ENCODE results near the gene PHACTR3.

The PHACTR3 gene

DNA sequence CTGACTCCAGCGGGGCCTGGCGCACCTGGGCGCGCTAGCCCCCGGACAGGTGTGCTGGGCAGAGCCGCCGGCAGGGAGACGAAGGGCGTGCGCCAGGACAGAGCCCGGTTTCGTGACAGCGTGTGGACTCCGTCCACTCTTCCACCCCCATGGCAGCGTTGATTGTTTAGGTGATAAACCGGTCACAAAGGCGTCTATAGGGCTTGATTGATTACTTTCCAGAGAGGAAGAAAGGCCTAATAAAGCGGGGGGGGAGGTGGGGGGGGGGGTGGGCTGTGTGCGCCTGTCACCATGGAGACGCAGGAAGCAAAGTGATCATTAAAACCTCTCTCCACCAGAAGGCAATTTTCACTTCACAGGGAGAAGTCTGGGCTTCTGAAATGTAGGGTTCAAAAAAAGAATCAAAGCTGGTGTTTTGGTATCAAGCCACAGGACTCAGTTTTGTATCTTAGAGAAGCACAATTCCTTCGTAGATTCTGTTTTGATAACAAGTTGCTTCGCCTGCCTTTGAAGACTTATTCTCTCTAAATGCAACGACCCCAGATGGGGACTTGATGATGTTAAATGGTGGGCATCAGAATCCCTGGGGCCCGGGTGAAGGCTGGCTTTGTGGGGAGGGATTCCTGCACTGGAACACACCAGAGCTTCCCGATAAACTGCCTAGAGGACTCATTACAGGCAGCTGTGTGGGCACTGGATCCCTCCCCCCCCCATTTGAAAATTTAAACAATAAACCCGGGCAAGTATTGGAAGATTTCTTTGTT, 1.4 kb downstream of the PHACTR3 start:
- TF ChIP-seq, protein P1, sequence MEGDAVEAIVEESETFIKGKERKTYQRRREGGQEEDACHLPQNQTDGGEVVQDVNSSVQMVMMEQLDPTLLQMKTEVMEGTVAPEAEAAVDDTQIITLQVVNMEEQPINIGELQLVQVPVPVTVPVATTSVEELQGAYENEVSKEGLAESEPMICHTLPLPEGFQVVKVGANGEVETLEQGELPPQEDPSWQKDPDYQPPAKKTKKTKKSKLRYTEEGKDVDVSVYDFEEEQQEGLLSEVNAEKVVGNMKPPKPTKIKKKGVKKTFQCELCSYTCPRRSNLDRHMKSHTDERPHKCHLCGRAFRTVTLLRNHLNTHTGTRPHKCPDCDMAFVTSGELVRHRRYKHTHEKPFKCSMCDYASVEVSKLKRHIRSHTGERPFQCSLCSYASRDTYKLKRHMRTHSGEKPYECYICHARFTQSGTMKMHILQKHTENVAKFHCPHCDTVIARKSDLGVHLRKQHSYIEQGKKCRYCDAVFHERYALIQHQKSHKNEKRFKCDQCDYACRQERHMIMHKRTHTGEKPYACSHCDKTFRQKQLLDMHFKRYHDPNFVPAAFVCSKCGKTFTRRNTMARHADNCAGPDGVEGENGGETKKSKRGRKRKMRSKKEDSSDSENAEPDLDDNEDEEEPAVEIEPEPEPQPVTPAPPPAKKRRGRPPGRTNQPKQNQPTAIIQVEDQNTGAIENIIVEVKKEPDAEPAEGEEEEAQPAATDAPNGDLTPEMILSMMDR (IDR thresholded peaks at IDR 0.05) = no peak
- Histone ChIP-seq H3K27ac (no peak overlapping the region), H3K4me1 (ENCODE audit: control insufficient read depth in 1 of 2, insufficient read depth in 1 of 2, low read depth in 1 of 2, low read length in 1 of 2) (no peaks in the 10 kb centered on the region), H3K27me3 (peaks cover 94% of the 10 kb centered on the region), H3K9me3 (no peaks in the 10 kb centered on the region), H3K36me3 (no peaks in the 10 kb centered on the region), H3K4me3 (ENCODE audit: low read depth in 1 of 2, low read length in 1 of 2) (no peak overlapping the region)

DNA sequence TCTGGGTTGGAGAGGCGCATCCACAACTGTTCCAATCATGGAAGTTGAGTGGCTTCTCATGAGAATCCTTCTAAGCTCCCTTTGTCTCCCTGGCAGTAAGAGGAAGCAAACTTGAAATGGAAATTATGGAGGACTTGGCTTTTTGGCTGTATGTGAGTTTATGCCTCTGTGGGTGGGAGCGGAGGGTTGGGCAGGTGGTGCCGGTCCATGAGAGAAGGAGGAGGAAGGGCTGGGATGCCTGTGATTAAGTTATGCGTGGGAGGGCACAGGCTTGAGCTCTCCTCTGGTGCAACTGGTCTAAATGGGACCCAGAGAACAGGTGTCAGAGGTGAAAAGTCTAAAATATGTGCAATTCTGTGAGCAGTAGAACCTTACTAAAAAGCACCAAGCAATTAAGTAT, 2.2 kb downstream of the PHACTR3 start:
- TF ChIP-seq, protein P1 (IDR thresholded peaks at IDR 0.05) = no peak
- Histone ChIP-seq H3K36me3 (no peaks in the 10 kb centered on the region), H3K27me3 (peaks cover 94% of the 10 kb centered on the region)

DNA sequence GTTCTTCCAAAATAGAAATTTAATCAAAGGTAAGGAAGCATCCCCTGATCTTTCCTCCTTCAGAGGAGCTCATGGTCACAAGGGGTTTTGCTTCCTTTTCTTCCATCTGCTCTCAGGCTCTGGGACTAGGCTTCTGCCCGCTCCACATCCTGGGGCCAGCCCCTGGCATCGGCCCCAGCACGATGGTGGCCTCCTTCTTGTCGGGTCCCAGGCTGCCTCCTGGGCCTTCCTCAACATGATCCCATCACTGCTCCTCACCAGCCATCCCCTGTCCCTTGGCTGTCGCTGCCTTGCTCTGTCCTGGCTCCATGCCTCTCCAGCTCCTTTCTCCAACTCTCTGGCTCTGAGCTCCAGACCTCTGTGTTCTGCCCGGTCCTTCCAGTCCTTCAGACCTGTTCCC, 4.1 kb downstream of the PHACTR3 start:
- Histone ChIP-seq H3K27me3 (peaks cover 88% of the 10 kb centered on the region), H3K4me1 (ENCODE audit: control insufficient read depth in 1 of 2, insufficient read depth in 1 of 2, low read depth in 1 of 2, low read length in 1 of 2) (no peaks in the 10 kb centered on the region), H3K9me3 (no peaks in the 10 kb centered on the region), H3K4me3 (ENCODE audit: low read depth in 1 of 2, low read length in 1 of 2) (no peak overlapping the region), H3K36me3 (no peaks in the 10 kb centered on the region), H3K27ac (no peak overlapping the region)
- TF ChIP-seq, protein P1 (IDR thresholded peaks at IDR 0.05) = no peak

More for the DNA sequence above, 2.2 kb downstream of the PHACTR3 start:
- Histone ChIP-seq H3K27ac (no peak overlapping the region), H3K4me1 (ENCODE audit: control insufficient read depth in 1 of 2, insufficient read depth in 1 of 2, low read depth in 1 of 2, low read length in 1 of 2) (no peaks in the 10 kb centered on the region), H3K9me3 (no peaks in the 10 kb centered on the region), H3K4me3 (ENCODE audit: low read depth in 1 of 2, low read length in 1 of 2) (no peak overlapping the region)

DNA sequence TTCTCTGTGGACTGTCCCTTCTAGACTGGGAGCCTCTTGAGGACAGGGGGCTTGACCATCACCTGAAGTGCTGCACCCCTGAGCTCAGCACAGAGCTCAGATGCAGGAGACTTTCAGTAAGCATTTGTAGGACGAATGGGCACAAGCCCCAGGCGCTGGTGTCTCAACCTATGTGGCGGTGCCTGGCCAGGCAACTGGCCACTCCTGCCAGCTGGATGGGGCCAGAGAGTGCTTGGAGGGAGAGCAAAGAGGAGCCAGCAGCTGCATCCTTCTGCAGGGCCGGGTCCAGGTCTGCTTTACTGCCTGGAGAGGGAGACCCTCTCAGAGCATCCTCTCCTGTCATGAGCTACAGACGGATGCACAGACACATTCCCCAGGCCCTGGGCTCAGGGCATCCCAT, 4.5 kb downstream of the PHACTR3 start:
- H3K4me1 ChIP-seq (ENCODE audit: control insufficient read depth in 1 of 2, insufficient read depth in 1 of 2, low read depth in 1 of 2, low read length in 1 of 2) = no peaks in the 10 kb centered on the region
- no peak overlapping the region for H3K27ac ChIP-seq
- no peaks in the 10 kb centered on the region for H3K36me3 ChIP-seq
- peaks cover 83% of the 10 kb centered on the region for H3K27me3 ChIP-seq
- H3K9me3 ChIP-seq = no peaks in the 10 kb centered on the region
- TF ChIP-seq, protein P1 (IDR thresholded peaks at IDR 0.05) = no peak
- no peak overlapping the region for H3K4me3 ChIP-seq (ENCODE audit: low read depth in 1 of 2, low read length in 1 of 2)

DNA sequence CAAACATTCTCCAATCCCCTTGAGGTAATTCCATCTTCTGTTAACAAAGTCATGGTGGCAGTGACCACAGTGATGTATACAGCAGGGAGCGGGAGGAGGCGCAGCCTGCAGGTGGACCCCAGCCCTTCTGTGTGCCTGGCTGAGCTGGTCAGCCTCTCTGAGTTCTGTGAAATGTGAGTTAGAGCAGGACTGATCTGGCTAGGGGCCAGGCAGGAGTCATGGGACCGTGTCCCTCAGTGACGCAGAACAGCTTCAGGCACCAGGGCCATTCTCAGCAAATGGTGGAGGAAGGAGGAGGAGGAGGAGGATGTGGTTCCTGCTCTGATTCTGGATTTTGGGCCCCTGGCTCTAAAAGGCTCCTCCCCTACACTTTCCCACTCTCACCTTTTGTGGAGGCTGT, 6.9 kb downstream of the PHACTR3 start:
- H3K27ac ChIP-seq = no peak overlapping the region
- no peaks in the 10 kb centered on the region for H3K9me3 ChIP-seq
- H3K36me3 ChIP-seq = no peaks in the 10 kb centered on the region
- no peaks in the 10 kb centered on the region for H3K4me1 ChIP-seq (ENCODE audit: control insufficient read depth in 1 of 2, insufficient read depth in 1 of 2, low read depth in 1 of 2, low read length in 1 of 2)
- H3K4me3 ChIP-seq (ENCODE audit: low read depth in 1 of 2, low read length in 1 of 2) = no peak overlapping the region
- H3K27me3 ChIP-seq = peaks cover 72% of the 10 kb centered on the region
- TF ChIP-seq, protein P1 (IDR thresholded peaks at IDR 0.05) = no peak
